Measurements from ENCODE around the gene RAPGEF5.

RAPGEF5 gene

GRCh38 chr7:22146961-22147512, 209.9 kb downstream of the RAPGEF5 start:
- no peak overlapping the region for H3K4me3 ChIP-seq (ENCODE audit: low read depth, low read length)
- TF ChIP-seq CTCF (IDR thresholded peaks at IDR 0.05; ENCODE audit: low read depth, low read length, missing control alignments): no peak
- DNase-seq (ENCODE audit: low read depth): no peak

- no peak overlapping the region for H3K4me3 ChIP-seq (ENCODE audit: low read depth, low read length)
Measured at GRCh38 chr7:22144950-22145349, 212.0 kb downstream of the RAPGEF5 start.

GRCh38 chr7:22143491-22143890, 213.5 kb downstream of the RAPGEF5 start:
- no peak overlapping the region for H3K4me3 ChIP-seq (ENCODE audit: low read depth, low read length)
- TF ChIP-seq CTCF (IDR thresholded peaks at IDR 0.05; ENCODE audit: low read depth, low read length, missing control alignments): no peak
- no peak for DNase-seq (ENCODE audit: low read depth)

More at GRCh38 chr7:22144950-22145349, 212.0 kb downstream of the RAPGEF5 start:
- no peak for TF ChIP-seq CTCF (IDR thresholded peaks at IDR 0.05; ENCODE audit: low read depth, low read length, missing control alignments)
- DNase-seq (ENCODE audit: low read depth): no peak

DNA sequence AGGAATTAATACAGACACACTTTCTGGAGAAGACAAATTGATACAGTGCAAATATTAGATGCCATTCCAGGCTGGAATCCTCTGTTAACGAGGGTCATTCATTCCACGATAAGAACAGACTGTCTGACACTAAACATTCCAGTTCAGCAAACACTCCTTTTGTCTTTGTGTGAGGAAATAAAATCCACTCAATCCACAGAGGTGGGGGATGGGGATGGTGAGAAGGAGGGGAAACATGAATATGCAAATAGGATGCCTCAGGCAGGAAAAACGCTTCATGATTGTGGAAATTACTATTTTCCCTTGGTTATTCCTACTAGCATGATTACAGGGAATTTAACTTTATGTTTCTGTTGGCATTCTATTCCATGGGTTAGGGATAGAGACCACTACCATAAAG, 214.4 kb downstream of the RAPGEF5 start:
- DNase-seq (ENCODE audit: low read depth): no peak
- H3K4me3 ChIP-seq (ENCODE audit: low read depth, low read length): no peak overlapping the region
- TF ChIP-seq CTCF (IDR thresholded peaks at IDR 0.05; ENCODE audit: low read depth, low read length, missing control alignments): no peak

DNA sequence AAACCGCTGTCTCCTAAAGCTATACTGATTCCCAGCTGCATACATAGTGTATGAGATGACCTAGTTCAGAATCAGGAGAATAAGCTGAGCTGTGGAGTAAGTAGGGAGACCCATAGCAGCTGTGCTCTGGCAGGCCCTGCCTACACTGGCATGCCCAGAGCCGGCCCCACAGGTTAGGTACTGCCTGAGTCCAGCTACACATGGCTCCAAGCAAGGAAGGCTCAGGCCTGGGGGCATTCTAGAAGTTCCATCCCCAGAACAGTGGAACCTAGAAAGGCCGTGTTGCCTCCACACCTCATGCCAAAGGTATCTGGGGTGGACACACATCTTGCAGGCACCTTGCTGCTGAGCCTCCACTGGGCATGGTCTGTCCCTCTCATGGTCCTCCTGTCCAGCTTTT, 215.6 kb downstream of the RAPGEF5 start:
- H3K4me3 ChIP-seq (ENCODE audit: low read depth, low read length): no peak overlapping the region
- TF ChIP-seq CTCF (IDR thresholded peaks at IDR 0.05; ENCODE audit: low read depth, low read length, missing control alignments): no peak
- no peak for DNase-seq (ENCODE audit: low read depth)

GRCh38 chr7:22140578-22140977, 216.4 kb downstream of the RAPGEF5 start:
- H3K4me3 ChIP-seq (ENCODE audit: low read depth, low read length): no peak overlapping the region
- DNase-seq (ENCODE audit: low read depth): no peak
- no peak for TF ChIP-seq CTCF (IDR thresholded peaks at IDR 0.05; ENCODE audit: low read depth, low read length, missing control alignments)

- TF ChIP-seq CTCF (IDR thresholded peaks at IDR 0.05; ENCODE audit: low read depth, low read length, missing control alignments): no peak
- no peak for DNase-seq (ENCODE audit: low read depth)
- H3K4me3 ChIP-seq (ENCODE audit: low read depth, low read length): no peak overlapping the region
Measured at GRCh38 chr7:22138886-22139285, 218.1 kb downstream of the RAPGEF5 start.
